NT2/D1 (cell line): Measurements from ENCODE around the gene HSPA8.

Experiments
- YY1 ChIP-seq: IDR thresholded peaks from 2 replicates; pipeline ENCODE4 v1.6.1; 2011; ENCODE audit not compliant: insufficient read length, insufficient read depth
- ZNF274 ChIP-seq: IDR thresholded peaks from 2 replicates; pipeline ENCODE4 v1.6.1; 2011; ENCODE audit warnings: mild to moderate bottlenecking, low read depth, low read length

GRCh38 chr11:123020968-123021367 is 41.0 kb downstream of the HSPA8 start:
- TF ChIP-seq ZNF274 = no peak
- no peak for TF ChIP-seq YY1
